GM21381 (cell line): ENCODE measurements around the gene EXOC4.

ENCODE experiments used
- ATAC-seq: cut with Tn5 transposase; IDR thresholded peaks from one replicate; pipeline ENCODE4 v1.9.1; 2021; ENCODE audit warnings: mild to moderate bottlenecking, moderate library complexity; ENCODE audit not compliant: unreplicated experiment

The EXOC4 gene

DNA sequence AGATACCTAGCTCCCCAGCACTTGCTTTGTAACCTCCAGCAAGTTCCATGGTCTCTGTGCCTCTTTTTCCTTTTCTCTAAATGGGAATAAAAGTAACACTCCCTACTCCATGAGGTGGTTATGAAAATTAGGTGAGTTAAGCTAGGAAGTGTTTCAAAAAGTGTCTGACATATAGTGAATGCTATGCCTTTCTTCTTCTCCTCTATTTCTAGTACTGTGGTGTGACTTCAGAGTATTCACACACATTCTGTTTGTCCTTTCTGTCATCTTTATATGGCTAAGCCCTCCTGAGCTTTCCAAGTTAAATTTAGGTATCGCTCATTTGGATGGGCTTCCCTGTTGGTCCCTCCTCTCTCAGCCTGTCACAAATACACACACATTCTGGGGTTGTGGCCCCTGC is 229.7 kb downstream of the EXOC4 start:
- ATAC-seq = no peak

DNA sequence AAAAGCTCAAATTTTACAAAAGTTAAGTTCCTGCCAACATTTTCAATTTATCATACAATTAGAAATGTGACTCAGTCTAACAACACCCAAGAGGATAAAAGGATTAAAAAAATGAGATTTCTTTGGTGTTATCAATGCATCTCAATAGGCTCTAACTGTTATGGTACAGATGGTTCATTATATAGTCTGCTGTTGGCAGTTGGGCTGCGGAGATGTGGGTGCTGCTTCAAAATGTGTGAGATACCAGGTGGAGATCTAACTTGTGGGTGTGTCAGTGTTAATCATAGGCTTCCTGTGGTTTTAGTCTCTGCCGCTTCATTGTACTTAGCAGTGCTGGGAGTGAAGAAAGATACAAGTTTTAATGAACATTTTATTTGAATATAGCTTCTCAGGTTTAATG is 231.2 kb downstream of the EXOC4 start:
- ATAC-seq = no peak

DNA sequence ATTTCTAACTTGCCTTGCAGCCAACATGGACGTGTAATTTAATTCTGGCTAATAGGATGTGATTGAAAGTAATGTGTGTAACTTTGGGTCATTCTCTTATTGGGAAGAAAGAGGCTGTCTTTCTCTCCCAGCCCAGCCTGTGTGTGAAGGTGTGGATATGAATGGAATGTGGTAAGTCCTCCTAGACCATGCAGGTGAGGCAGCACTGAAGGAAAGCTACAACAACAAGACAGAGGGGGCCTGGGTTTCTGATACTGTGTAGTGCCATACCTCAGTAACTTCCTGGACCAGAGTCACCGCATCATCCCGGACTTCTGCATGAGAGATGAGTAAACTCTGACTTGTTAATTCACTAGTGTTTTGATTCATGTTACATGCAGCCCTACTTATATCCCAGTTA is 237.0 kb downstream of the EXOC4 start:
- no peak for ATAC-seq

DNA sequence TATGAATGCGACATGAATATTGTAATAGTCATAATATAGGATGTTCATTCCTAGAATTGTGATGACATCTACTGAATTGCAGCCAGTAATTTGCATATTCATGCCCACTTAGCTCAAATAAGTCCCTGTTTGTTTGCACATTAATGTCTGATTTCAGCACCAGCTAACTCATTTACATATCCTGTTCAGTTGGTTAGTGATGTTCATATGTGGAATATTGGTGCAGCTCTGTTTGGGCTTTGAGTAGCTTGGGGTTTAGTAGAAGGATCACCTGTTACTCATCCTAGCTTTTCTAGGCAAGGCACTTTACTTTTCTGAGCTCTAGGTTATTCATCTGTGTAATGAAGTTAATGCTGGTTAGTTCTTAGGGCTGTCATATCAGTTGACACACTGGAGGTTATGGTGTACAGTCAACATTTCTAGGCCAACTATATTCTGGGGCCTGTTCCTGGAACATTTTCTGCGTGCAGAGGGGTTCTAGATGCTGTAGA is 238.4 kb downstream of the EXOC4 start:
- ATAC-seq = no peak

DNA sequence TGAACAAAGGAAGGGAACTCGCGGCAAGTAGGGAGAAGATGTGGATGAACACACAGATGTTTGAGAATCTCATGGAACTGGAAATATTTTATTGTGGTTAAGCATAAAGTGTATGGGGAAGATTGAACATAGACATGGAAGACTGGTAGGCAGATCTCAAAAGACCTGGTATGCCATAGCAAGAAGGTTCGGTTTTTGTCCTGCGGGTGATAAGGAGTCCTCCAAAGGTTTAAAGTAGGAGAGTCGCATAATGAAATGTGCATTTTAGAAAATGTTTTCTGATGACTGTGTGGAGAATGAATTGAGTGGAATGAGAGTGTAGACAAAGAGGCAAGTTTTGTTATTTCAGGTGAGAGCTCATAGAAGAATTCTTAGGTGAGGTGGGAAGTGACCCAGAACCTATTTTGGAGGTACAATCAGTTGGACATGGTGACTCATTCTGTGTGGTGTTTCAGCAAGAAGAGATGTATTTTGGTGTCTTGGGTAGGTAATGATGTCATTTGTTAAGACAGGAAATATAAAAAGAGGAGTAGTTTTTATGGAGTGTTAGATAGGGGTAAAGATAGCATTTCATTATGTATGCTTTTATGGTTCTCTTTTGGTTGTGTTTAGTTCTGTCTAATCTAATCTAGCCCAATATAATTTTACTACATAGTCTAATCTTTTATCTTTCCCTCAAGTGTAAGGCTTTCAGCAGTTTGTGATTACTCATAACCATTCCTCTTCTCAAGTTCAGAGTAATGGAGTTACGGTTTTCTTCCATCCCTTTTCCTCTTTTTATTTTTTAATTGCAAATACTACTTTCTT is 239.2 kb downstream of the EXOC4 start:
- no peak for ATAC-seq

DNA sequence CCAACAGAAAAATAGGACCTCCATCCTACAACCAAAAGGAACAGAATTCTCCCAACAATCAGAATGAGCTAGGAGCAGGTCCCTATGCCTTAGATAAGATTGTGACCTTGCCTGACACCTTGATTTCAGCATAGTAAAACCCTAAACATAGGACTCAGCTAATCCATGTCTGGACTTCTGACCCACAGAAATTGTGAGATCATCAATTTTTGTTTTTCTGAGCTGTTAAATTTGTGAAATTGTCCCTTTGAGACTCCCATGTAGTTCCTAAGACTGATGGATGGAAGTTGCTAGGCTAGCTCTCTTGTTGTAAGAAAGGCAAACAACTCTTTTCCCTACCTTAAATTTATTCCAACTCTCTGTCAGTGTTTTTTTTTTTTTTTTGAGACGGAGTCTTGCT is 244.2 kb downstream of the EXOC4 start:
- ATAC-seq = no peak

DNA sequence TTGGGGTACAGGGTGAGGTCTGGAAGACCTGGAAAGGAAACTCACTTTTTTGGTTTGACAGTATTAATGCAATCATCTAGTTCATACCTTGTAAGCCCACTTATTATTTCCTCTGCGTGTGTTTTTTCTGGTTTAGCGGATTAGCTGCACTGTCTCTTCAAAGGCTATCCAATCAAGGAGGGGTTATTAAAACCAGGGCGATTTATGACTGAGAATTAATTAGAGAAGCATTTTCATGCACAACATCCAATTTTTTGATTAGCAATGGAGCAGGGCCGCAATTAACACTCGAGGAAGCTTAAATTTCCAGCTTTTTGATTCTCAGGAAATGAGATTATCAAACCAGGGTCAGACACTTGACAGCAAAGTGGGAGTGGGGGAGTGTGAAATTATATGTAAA is 248.9 kb downstream of the EXOC4 start:
- ATAC-seq = no peak

DNA sequence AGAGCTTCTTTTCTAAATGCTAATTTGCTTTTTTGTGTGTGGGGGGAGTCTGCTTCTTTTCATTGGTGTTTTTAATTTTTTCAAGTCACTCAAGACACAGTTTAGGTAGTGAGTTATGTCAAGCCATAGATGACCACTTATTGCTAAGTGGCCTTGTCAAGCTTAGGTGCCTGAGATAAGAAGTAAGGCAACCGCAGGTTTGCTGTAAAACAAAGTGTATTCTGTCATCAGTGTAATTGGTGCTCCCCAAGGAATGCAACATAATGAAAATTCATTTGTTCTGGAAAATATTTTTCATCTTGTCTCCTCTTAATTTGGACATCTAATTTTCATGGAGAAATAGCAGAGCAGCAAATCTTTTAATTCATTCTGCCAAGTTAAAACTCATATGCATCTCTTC is 249.6 kb downstream of the EXOC4 start:
- ATAC-seq = no peak

DNA sequence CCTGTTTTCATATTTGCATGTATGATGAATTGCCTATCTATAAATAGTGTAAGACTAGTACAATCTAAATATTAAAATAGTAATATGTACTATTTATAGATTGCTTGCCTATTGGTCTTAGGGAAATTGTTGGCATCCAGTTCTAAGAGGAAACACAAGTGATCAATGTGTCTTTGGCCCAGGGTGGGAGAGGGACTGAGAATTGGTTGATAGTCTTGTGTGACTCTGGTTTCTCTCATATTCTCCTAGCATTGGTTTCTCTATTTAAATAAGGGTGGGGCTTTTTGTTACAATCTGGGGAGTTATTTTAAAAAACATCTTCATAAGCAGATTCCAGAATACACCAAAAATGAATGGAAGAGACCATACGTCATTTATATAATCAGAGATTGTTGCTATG is 250.1 kb downstream of the EXOC4 start:
- no peak for ATAC-seq

DNA sequence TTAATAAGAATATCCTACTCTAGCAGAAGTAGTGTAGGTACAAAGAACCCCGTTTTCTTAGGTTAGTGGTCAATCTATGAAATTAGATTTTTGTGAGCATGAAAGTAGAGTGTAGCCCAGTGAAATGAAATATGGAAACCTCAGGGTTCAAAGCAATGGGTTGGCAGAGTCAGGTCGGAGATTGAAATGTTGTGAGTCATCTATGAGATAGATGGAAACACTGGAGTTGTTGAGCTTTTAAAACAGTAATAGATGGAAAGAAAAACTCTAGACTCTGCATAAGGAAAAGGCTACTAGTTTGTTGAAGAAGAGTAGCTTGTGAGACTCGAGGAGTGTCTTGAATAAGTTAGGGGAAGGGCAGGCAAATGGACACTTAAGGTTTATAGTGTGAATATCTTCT is 251.9 kb downstream of the EXOC4 start:
- ATAC-seq = no peak

DNA sequence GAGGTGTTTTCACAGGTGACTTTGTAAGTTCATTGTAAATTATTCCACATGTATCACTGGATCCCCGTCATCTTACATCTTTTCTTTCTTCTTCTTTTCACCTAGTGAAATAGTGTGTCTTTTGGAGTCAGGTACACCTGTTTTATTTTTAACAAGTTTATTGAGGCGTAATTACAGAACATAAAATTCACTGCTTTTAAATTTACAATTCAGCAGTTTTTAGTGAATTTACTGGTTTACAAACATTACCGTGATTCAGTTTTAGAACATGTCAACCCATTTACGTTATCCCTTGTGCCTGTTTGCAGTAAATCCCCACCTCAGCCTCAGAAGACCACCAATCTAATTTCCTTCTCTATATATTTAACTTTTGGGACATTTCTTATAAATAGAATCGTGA is 256.9 kb downstream of the EXOC4 start:
- no peak for ATAC-seq

DNA sequence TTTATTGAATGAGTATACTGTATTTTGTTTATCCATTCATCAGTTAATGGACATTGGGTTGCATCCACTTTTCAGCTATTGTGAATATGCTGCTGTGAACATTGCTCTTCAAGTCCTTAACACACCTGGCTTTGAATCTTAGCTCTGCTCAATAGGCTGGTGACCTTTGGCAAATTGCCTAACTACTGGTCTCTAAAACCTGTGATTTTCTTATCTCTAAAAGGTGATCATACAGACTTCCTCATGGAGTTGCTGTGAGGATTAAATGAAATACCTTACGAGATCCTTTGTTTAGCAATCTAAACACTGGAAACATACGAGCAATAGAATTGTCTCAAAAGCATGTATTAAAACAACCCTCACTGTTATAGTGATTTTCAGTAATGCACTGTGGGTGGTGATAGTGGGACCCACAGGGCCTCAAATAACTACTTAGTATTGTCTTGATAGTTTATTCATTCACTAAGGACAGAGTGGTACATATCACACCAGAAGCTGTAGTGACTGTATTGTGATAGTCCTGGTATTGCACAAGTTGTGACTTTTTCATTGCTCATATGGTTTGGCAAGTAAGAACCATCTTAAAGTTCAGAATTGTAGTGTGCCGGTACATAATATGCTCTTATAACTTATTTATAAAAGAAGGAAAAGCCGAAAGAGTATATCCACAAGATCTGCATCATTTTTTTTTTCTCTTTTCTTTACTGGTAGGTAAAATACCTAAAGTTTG is 257.6 kb downstream of the EXOC4 start:
- ATAC-seq = no peak

DNA sequence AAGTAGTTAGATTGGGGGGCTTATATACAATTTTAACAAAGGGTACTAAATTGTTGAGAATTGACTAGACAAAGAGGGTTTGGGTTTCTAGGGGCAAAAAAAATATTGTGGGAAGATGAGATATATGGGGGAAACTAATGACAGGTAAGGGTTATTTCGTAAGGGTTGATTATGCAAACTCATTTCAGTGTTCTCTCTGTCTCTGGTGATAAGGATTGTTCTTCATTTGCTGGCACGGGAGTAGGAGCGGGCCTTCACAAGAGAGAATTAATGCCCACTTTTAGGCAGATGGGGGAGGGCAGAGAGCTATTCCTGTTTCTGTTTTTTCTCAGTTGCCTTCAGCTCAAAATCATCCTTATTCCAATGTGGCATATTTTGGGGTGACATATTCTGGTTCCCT is 258.4 kb downstream of the EXOC4 start:
- ATAC-seq = no peak

DNA sequence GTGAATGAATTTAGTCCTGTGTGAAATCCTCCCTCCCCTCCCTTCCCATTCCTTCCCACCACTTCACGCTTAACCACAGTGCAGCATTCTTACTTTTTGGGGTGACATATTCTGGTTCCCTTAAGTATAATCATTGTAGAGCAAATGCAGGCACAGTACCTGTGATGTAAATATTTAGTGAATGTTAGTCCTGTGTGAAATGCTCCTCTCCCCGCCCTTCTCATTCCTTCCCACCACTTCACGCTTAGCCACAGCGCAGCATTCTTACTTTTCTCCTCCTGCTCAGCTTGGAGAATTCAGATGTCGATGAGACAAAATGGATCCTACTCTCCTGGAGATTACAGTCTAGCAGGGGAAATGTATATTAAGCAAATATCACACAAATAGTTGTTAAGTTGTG is 258.8 kb downstream of the EXOC4 start:
- no peak for ATAC-seq

DNA sequence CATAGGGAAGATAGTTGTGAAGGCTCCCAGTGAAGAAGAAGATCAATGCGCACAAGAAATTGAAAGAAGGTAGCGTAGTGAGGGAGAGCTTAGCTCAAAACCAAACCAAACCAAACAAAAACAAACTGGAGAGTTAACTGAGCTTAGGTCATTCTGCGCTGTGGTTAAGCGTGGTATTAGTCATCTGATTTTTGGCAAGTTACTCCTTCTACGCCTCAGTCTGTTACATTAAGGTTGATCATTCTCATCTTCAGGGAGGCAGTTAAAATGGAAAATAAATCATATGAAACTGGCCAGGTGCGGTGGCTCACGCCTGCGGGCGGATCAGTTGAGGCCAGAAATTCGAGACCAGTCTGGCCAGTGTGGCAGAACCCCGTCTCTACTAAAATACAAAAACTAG is 259.7 kb downstream of the EXOC4 start:
- no peak for ATAC-seq

DNA sequence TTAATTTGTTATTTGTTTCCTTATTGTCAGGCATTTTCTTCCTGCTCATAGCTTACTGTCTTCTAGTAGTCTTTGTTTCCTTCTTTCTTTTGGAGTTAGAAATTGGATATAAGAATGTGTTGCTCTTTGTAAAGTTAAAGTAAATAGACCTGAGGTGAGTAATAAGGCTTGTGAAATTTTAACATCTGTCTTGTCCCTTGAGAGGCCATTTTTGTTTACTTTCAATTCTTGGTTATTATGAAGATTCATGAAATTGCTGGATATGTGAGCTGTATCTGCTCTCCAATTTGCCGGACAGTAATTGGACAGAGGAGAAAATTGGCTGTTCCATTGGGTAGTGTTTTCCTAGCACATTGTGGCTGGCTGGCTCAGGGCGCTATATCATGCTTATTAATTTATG is 260.7 kb downstream of the EXOC4 start:
- no peak for ATAC-seq

DNA sequence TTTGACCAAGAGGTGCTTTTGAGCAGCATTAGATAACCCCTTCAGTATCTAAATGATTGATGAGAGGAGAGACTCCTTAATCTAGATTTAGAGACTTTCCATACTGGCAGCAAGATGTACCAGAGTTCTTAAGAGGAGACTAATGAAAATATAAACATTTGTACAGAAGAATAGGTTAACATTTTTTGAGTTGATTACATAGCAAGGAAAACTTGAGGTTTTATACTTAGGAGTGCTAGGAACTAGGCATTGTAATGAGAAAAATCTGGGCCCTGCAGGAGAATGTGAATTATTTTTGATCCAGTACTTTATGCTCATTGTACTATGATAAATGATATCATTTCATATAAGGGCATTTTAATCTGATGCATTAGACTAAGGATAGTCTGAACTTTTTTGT is 261.7 kb downstream of the EXOC4 start:
- no peak for ATAC-seq

DNA sequence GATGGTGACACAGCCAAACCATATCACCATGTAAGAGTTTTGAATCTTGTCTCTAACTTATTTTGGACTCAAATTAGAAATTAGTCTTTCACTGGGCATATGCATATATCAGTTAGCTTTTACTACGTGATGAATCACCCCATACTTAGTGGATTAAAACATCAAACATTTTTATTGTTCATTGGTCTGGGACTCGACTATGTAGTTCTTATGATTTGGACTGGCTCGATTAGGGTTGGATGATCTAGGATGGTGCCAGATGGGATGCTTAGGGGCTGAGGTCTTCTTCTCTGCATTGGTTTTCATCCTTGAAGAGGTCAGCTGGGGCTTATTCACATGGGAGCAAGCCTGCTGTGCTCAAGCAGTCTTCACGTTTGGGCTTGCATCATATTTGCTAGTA is 264.9 kb downstream of the EXOC4 start:
- ATAC-seq = no peak

DNA sequence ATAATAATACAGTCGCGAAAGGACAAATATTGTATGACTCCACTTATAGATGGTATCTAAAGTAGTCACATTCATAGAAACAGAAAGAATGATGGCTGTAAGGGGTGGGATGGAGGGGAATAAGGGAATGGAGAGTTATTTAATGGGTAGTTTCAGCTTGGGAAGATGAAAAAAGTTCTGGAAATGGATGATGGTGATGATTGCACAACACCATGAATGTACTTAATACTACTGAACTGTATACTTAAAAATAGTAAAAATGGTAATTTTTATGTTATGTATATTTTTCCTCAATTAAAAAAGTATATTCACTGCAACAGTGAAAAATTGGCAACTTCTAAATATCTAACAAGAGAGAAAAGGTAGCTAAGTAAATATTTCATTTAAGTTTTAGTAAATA is 265.8 kb downstream of the EXOC4 start:
- no peak for ATAC-seq

DNA sequence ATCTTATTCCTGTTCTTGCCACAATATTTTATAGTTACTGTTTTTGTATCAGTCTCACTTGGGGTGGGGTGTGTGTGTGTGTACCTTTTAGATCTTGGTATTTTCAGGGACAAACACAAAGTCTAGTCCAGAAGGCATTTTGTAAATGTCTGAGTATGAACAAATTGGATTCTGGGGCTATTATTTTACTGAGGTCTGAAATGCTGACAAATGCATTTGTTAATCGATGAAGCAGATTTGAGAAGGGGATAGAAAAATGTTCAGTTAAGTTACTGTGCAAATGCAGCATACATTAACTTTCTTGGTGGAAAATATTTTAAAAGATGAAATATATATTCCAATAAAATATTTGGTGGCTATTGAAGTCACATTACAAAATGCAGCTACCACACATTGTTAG is 267.4 kb downstream of the EXOC4 start:
- no peak for ATAC-seq

DNA sequence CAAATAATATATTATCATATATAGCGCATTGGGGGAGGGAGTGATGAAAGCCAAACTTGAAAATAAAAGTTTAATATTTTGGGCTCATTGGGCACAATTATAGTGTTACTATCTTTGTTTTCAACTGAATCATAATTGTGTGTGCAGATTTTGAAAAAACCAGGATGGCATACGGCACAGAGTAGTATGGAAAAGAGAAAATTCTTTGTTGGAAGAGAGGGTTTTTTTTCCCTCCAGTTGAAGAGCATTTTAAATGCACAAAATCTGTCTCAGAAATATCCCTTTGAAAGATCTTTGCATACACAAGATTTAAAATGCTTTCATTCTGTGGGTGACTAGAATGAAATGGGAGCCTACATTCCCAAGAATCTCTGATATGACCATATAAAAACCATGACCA is 269.6 kb downstream of the EXOC4 start:
- no peak for ATAC-seq

DNA sequence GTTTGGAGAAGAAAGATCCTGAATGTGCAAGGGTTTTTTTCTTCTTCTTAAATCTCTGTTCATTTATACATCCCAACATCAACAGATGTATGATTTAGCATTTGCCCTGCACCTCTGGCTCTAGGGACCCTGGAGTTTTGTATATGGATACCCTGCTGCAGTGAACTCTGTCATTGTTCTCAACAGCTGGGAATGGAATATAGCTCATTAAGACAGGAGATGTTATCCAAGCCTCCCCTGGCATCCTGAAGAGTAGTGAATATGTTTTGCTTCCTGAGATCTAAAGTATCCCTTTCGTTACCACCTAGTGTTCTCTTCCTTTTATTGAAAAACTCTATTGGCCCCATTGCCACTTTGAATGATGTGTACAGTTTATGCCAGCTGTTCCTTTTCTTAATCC is 275.9 kb downstream of the EXOC4 start:
- ATAC-seq = no peak
